Measurements from ENCODE around the gene USP47.
"Not testable (repeated sequence)": the region's sequence is repeated elsewhere in the genome, so short reads cannot be mapped to it uniquely, and the experiment has no call there.

The USP47 gene

DNA sequence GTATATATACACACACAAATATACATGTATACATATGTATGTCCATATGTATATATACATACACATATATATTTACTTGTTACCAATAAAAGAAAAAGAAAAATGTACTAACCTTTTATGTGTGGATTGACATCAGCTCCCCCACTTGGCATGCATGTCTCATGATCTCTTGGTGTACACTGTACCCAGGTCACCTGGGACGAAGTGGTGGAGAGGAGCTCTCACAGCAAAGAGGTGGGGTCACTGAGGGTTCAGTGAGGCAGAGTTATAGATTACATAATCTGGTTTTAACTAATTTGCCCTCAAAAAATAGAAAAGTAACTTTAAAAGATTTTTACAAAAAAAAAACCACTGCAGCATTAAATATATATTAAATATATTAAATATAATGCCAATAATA lies 15.5 kb upstream of the USP47 start:
- DNase-seq (ENCODE audit: low spot score), result no peak
- in situ Hi-C loops (cut with MboI; ENCODE audit: low sequenced_read_pairs, unreplicated experiment), result no loop called here
- no peak for TF ChIP-seq CTCF (IDR thresholded peaks at IDR 0.05; ENCODE audit: borderline replicate concordance, control extremely low read depth, extremely low read depth, insufficient read depth, missing control alignments)

- in situ Hi-C loops (cut with MboI; ENCODE audit: low sequenced_read_pairs, unreplicated experiment), result no loop called here
- no peak for TF ChIP-seq CTCF (IDR thresholded peaks at IDR 0.05; ENCODE audit: borderline replicate concordance, control extremely low read depth, extremely low read depth, insufficient read depth, missing control alignments)
Measured at GRCh38 chr11:11827272-11827671, 14.5 kb upstream of the USP47 start.

GRCh38 chr11:11831406-11831805 lies 10.4 kb upstream of the USP47 start:
- DNase-seq (ENCODE audit: low spot score); in situ Hi-C loops (cut with MboI; ENCODE audit: low sequenced_read_pairs, unreplicated experiment): not testable (repeated sequence)

More at GRCh38 chr11:11827272-11827671, 14.5 kb upstream of the USP47 start:
- no peak for DNase-seq (ENCODE audit: low spot score)

GRCh38 chr11:11836676-11837231 lies 5.0 kb upstream of the USP47 start:
- TF ChIP-seq CTCF (IDR thresholded peaks at IDR 0.05; ENCODE audit: borderline replicate concordance, control extremely low read depth, extremely low read depth, insufficient read depth, missing control alignments), result no peak
- DNase-seq (ENCODE audit: low spot score), result no peak
- in situ Hi-C loops (cut with MboI; ENCODE audit: low sequenced_read_pairs, unreplicated experiment), result no loop called here

- DNase-seq (ENCODE audit: low spot score), result no peak
- no peak for TF ChIP-seq CTCF (IDR thresholded peaks at IDR 0.05; ENCODE audit: borderline replicate concordance, control extremely low read depth, extremely low read depth, insufficient read depth, missing control alignments)
- in situ Hi-C loops (cut with MboI; ENCODE audit: low sequenced_read_pairs, unreplicated experiment), result no loop called here
Measured at GRCh38 chr11:11839718-11840117, 2.1 kb upstream of the USP47 start.

- in situ Hi-C loops (cut with MboI; ENCODE audit: low sequenced_read_pairs, unreplicated experiment), result no loop called here
- DNase-seq (ENCODE audit: low spot score), result no peak
- no peak for TF ChIP-seq CTCF (IDR thresholded peaks at IDR 0.05; ENCODE audit: borderline replicate concordance, control extremely low read depth, extremely low read depth, insufficient read depth, missing control alignments)
Measured at GRCh38 chr11:11841116-11841722, 553 bp upstream of the USP47 start.

- TF ChIP-seq CTCF (IDR thresholded peaks at IDR 0.05; ENCODE audit: borderline replicate concordance, control extremely low read depth, extremely low read depth, insufficient read depth, missing control alignments), result no peak
- peak; percentile 60 for DNase-seq (ENCODE audit: low spot score)
- in situ Hi-C loops (cut with MboI; ENCODE audit: low sequenced_read_pairs, unreplicated experiment), result no loop called here
Measured at GRCh38 chr11:11842421-11843008, 743 bp downstream of the USP47 start.

Data from GM13976 (cell line).